GM12872 (cell line): Measurements from ENCODE around the gene CLDN22.

Experiments used
- CTCF ChIP-seq: IDR thresholded peaks from 3 replicates; pipeline ENCODE4 v1.5.1; 2011; ENCODE audit warnings: low read depth, mild to moderate bottlenecking, low read length, moderate library complexity; ENCODE audit not compliant: insufficient read depth

CLDN22 gene

GRCh38 chr4:183344523-183345255, 24.6 kb upstream of the CLDN22 start:
- no peak for TF ChIP-seq CTCF

DNA sequence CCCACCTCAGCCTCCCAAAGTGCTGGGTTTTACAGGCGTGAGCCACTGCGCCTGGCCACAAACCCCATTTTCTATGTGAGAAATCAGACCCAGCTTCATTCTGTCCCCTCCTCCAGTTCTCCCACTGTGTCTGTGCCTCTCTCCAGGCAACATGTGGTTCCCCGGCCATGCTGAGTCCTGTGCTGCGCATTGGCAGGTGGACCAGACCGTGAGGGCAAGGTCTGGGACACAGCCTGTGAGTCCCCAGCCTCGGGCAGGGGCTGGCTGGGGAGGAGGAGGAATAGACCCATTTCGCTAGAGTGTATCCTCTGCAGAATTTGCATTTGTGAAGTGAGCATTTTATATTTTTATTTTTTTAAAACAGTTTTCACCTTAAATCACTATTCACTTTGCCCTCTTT, 23.7 kb upstream of the CLDN22 start:
- TF ChIP-seq CTCF = no peak

DNA sequence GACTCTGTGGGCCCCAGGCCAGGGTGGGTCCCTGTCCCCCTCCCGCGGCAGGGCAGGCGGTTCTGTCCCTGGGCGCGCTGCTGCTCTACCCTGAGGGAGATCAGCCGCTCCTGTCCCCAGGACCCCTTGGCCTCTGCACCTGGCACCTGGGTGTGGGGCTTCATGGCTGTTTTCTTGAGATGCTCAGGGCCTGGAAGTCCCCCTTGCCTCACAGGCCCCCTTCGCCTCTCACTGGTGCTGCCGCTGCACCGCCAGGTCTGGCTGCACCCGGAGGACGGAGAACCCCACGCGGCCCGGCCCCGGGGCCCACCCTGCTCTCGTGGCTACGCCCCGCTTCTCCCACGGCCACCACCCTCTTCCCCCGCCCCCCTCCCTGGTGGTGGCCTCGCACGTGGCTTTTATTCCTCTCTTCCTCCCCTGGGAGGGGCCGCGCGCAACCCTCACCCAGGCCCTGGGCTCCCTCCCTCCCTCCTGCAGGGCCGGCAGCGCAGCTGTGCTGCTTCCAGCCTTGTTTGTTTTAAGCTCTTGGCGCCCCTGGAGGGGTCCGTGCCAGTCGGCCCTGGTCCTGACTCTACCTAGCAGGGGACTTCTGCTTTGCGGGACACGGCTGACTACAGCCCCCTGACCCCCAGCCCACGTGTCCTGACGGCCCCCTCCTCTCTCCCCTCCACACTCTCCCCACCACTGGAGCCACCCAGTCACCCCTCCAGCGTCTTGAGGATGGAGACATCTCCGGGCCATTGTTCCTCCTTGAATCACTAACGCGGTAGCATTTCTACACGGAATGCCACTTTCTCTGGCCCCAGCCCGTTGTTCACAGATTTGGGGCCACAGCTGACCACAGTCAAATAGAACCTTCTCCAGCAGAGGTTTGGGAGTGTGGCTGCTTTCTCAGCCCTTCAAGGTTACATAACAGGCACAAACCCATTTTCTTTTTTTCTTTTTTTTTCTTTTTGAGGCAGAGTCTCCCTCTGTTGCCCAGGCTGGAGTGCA, 22.8 kb upstream of the CLDN22 start:
- no peak for TF ChIP-seq CTCF

- no peak for TF ChIP-seq CTCF
These were observed 17.8 kb upstream of the CLDN22 start for GRCh38 chr4:183337833-183338232.

- TF ChIP-seq CTCF = no peak
These were observed 17.3 kb upstream of the CLDN22 start for GRCh38 chr4:183337349-183337748.

DNA sequence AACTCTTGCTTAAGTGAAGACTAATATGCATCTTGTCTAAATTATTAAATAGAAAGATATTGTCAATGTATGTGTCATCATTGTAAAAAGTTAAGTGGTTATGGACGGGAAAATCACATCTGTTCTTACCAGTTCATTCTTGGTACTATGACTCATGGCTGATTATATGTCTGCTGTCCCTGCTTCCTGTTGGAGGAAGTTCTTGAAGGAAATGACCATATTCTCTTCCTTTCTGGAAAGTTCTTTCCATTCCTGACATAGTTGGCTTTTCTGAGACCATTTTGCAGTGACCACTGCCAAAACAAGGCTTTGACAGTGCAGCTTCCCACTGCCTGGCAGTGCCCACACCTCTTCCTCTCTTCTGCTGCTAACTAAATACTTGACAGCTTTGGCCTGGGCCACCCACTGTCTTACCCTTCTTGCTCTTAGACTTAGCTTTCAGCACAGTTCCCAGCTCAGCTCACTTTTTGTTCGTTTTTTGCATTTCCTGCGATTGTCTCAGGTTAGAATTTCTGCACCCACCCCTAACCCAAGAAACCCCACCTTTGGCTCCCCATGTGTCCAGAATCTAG, 15.4 kb upstream of the CLDN22 start:
- TF ChIP-seq CTCF = no peak

DNA sequence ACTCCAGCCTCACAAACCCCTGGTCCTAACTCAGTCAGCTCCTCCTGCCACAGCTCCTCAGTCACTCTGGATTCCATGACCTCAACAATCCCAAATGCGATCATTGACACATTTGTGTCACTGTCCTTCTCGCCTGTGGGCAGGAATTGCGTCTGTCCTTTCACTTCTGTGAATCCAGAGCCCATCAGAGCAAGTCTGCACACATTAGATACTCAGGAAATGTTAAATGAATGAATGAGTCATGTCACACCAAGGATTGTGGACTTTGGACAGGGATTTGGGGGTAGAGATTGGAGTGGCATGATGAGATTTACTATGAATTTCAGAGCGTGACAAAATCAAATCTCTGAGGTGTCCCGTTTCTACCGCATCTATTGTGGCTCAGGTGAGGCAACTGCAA, 13.9 kb upstream of the CLDN22 start:
- no peak for TF ChIP-seq CTCF
